HL-60 (cell line): ENCODE measurements around the gene KRT74.

Experiments
- DNase-seq, 2 experiments: peaks; one replicate each; pipeline ENCODE4 v3.0.0-alpha.2; 2010 to 2020; ENCODE audit warnings: low read depth in 1 of 2, low spot score in 1 of 2
- H3K27ac ChIP-seq: fragments of 250-450 bp; sonication (Bioruptor Pico); replicated peaks from 2 replicates; pipeline ENCODE4 v1.5.1; 2020; ENCODE audit warnings: mild to moderate bottlenecking, moderate library complexity
- H3K27me3 ChIP-seq: fragments of 250-450 bp; sonication (Bioruptor Pico); 2 replicates; pipeline ENCODE4 v1.5.1; 2021; ENCODE audit warnings: mild to moderate bottlenecking, moderate library complexity; ENCODE audit not compliant: insufficient read depth, poor library complexity, severe bottlenecking
- H3K4me3 ChIP-seq: replicated peaks from 2 replicates; pipeline ENCODE4 v1.5.1; 2011; ENCODE audit warnings: mild to moderate bottlenecking, control low read depth, low read length; ENCODE audit not compliant: insufficient read depth
- CTCF ChIP-seq: IDR thresholded peaks from one replicate; pipeline ENCODE4 v1.5.1; 2011; ENCODE audit warnings: low read length, control low read depth, inconsistent platforms; ENCODE audit not compliant: insufficient read depth
- GABPA ChIP-seq: IDR thresholded peaks from 2 replicates; pipeline ENCODE4 v1.6.1; 2012; ENCODE audit warnings: low read depth
- POLR2AphosphoS5 ChIP-seq: IDR thresholded peaks from 2 replicates; pipeline ENCODE4 v1.6.1; 2012; ENCODE audit warnings: low read depth
- REST ChIP-seq: IDR thresholded peaks from 2 replicates; pipeline ENCODE4 v1.6.1; 2012; ENCODE audit warnings: low read depth; ENCODE audit not compliant: insufficient replicate concordance
- SPI1 ChIP-seq: IDR thresholded peaks from 2 replicates; pipeline ENCODE4 v1.6.1; 2012; ENCODE audit warnings: low read depth, mild to moderate bottlenecking, borderline replicate concordance

KRT74 gene

GRCh38 chr12:52558781-52559445, 14.7 kb downstream of the KRT74 start:
- Histone ChIP-seq H3K27me3 (no peaks in the 10 kb centered on the region), H3K4me3 (no peak overlapping the region), H3K27ac (no peak overlapping the region)
- no peak for DNase-seq
- TF ChIP-seq GABPA (no peak), SPI1 (no peak)

- TF ChIP-seq CTCF (no peak), SPI1 (no peak), POLR2AphosphoS5 (no peak), REST (no peak), GABPA (no peak)
- Histone ChIP-seq H3K27me3 (no peaks in the 10 kb centered on the region), H3K27ac (no peak overlapping the region), H3K4me3 (no peak overlapping the region)
- no peak for DNase-seq
These were observed 16.2 kb downstream of the KRT74 start for GRCh38 chr12:52557476-52557875.

- H3K27me3 ChIP-seq: no peaks in the 10 kb centered on the region
- no peak for DNase-seq
- TF ChIP-seq REST (no peak), CTCF (no peak), GABPA (no peak), SPI1 (no peak), POLR2AphosphoS5 (no peak)
- no peak overlapping the region for H3K4me3 ChIP-seq
- no peak overlapping the region for H3K27ac ChIP-seq
These were observed 18.1 kb downstream of the KRT74 start for GRCh38 chr12:52555577-52555976.

- no peaks in the 10 kb centered on the region for H3K27me3 ChIP-seq
- DNase-seq: no peak
These were observed 20.9 kb downstream of the KRT74 start, which contains the start of gene KRT71 for GRCh38 chr12:52552681-52553195. Gene KRT71 (minus strand): TSS chr12:52553145. CDS start chr12:52553077, 68 bp downstream.

More at GRCh38 chr12:52552681-52553195, 20.9 kb downstream of the KRT74 start, which contains the start of gene KRT71:
- H3K27ac ChIP-seq: no peak within 1 kb of the TSS
- H3K4me3 ChIP-seq: no peak within 1 kb of the TSS
- TF ChIP-seq SPI1 (no peak), POLR2AphosphoS5 (no peak), GABPA (no peak), CTCF (no peak), REST (no peak)
